A673 (cell line): Measurements from ENCODE around the gene HSDL1.

Experiments used
- EZH2 ChIP-seq: fragments of 200-600 bp; sonication (generic); IDR thresholded peaks from 2 replicates; pipeline ENCODE4 v1.6.1; 2017; ENCODE audit warnings: borderline replicate concordance, low read depth, mild to moderate bottlenecking, mixed read lengths, antibody characterized with exemption, low read length; ENCODE audit not compliant: poor library complexity, severe bottlenecking
- TF ChIP-seq, protein P1 (sequence below): fragments of 300-800, 200-600 bp; sonication (generic); conservative IDR thresholded peaks from 2 replicates; pipeline ENCODE4 v1.5.1; 2017; ENCODE audit warnings: low read depth, mild to moderate bottlenecking, antibody characterized with exemption, low read length, moderate library complexity, mixed read lengths

DNA sequence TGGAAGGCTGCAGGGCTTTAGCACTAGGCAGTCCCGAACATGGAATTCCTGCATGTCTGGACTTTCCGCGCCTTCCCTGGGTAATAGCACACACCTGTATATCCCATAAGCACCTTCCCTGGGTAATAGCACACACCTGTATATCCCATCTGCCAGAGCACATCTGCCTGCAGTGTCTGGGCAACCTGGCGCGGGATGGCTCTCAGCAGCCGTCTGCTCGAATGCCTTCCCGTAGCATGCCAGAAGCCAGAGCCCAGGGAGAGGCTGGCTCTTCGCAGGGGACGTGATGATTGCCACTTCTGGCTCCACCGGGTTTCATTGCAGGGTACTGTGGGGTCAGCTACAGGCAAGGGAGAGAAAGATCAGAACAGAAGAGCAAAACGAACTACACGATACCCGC lies 49.5 kb downstream of the HSDL1 start:
- TF ChIP-seq, protein P1, sequence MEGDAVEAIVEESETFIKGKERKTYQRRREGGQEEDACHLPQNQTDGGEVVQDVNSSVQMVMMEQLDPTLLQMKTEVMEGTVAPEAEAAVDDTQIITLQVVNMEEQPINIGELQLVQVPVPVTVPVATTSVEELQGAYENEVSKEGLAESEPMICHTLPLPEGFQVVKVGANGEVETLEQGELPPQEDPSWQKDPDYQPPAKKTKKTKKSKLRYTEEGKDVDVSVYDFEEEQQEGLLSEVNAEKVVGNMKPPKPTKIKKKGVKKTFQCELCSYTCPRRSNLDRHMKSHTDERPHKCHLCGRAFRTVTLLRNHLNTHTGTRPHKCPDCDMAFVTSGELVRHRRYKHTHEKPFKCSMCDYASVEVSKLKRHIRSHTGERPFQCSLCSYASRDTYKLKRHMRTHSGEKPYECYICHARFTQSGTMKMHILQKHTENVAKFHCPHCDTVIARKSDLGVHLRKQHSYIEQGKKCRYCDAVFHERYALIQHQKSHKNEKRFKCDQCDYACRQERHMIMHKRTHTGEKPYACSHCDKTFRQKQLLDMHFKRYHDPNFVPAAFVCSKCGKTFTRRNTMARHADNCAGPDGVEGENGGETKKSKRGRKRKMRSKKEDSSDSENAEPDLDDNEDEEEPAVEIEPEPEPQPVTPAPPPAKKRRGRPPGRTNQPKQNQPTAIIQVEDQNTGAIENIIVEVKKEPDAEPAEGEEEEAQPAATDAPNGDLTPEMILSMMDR = no peak
- no peak for TF ChIP-seq EZH2
